Fibroblast of pulmonary artery (primary cell): Measurements from ENCODE around the gene FOXP1.

ENCODE experiments used
- DNase-seq: peaks from one replicate; pipeline ENCODE4 v3.0.0-alpha.2; 2010; ENCODE audit warnings: low read depth
- H3K4me3 ChIP-seq: replicated peaks from 2 replicates; pipeline ENCODE4 v1.5.1; 2011; ENCODE audit warnings: low read depth, mild to moderate bottlenecking, control low read depth, low read length, moderate library complexity
- TF ChIP-seq, protein P1 (sequence below): IDR thresholded peaks from 2 replicates; pipeline ENCODE4 v1.5.1; 2011; ENCODE audit warnings: mild to moderate bottlenecking, control low read depth, low read length, inconsistent platforms; ENCODE audit errors: missing control alignments

The FOXP1 gene

DNA sequence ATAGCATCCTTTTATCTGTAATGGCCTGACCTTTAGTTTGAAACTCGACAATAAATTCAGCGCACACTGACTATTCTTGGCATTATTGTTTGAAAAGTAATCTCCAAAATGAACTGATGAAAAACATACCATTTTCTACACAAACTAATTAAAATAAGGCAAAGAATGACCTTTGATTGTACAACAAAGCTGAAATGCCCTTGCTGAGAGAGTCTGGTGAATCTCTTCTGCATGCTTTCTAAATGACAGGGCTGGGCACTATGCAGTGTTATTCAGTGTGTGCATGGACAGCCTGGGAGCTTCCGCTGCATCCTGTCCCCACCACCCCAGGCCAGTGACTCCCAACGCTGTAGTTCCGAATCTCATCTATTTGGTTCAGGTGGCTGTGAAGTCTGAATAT lies 530.8 kb downstream of the FOXP1 start:
- no peak overlapping the region for H3K4me3 ChIP-seq
- no peak for DNase-seq
- TF ChIP-seq, protein P1, sequence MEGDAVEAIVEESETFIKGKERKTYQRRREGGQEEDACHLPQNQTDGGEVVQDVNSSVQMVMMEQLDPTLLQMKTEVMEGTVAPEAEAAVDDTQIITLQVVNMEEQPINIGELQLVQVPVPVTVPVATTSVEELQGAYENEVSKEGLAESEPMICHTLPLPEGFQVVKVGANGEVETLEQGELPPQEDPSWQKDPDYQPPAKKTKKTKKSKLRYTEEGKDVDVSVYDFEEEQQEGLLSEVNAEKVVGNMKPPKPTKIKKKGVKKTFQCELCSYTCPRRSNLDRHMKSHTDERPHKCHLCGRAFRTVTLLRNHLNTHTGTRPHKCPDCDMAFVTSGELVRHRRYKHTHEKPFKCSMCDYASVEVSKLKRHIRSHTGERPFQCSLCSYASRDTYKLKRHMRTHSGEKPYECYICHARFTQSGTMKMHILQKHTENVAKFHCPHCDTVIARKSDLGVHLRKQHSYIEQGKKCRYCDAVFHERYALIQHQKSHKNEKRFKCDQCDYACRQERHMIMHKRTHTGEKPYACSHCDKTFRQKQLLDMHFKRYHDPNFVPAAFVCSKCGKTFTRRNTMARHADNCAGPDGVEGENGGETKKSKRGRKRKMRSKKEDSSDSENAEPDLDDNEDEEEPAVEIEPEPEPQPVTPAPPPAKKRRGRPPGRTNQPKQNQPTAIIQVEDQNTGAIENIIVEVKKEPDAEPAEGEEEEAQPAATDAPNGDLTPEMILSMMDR = no peak

DNA sequence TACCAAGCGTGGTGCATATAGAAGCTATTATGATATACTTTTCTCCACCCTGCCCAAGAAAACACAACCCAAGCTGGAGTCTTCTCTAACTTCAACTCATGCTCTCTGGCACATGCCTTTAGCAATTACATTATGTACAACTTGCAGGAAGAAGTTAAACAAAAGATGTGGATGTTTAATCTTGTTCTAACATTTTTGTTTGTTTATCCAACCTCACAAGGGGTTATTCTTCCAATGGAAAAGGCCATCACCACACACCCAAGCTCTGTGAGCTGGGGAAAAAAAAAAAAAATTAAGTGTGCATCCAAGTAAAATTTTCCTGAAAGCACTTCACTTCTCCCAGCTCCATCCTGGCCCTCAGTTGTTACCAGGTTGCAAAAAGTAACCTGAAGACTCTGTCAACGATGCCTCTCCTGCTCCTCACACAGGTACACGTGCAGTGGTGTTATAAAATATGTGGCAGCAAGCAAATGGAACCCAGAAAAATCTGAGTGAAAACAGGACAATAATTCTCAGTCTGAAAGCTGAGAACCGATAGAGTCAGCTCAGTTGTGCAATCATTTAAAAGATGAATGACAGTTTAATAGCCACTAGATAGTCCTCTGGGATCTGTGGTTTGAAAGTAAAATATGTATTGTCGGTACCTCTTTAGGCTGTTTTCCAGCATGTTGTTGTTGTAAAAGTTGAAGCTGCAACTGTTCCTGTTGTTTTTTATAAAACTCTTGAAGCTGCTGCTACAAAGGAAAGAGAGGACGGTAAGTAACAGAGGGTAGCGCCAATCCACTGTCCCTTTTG lies 531.4 kb downstream of the FOXP1 start:
- TF ChIP-seq, protein P1 = no peak
- peak; percentile 62 for DNase-seq
- no peak overlapping the region for H3K4me3 ChIP-seq

DNA sequence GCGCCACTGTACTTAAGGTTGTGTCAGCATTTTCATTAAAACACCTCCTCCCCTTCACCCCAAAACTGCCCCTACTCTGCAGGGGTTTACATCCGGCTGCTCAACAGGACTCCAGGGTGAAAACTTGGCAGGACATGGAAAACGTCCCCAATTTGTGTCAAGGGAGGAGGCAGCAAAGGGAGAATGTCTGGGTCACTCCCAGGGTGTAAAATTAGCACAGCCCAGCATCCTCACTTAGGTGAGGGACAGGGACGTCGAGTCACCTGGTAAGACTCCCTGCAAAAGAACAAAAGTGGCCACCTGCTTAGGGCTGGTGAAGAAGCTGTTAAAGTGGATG lies 532.3 kb downstream of the FOXP1 start:
- DNase-seq = no peak
- H3K4me3 ChIP-seq = no peak overlapping the region
- TF ChIP-seq, protein P1 = no peak

GRCh38 chr3:71050538-71051258 lies 532.8 kb downstream of the FOXP1 start:
- peak; percentile 50 for DNase-seq
- TF ChIP-seq, protein P1 = no peak

GRCh38 chr3:71050166-71050537 lies 533.4 kb downstream of the FOXP1 start:
- TF ChIP-seq, protein P1 = no peak
- peak; percentile 70 for DNase-seq
- no peak overlapping the region for H3K4me3 ChIP-seq

More at GRCh38 chr3:71050538-71051258, 532.8 kb downstream of the FOXP1 start:
- H3K4me3 ChIP-seq = no peak overlapping the region

- TF ChIP-seq, protein P1 = no peak
- H3K4me3 ChIP-seq = no peak overlapping the region
Measured at GRCh38 chr3:71048948-71049347, 534.6 kb downstream of the FOXP1 start.

More at GRCh38 chr3:71048948-71049347, 534.6 kb downstream of the FOXP1 start:
- peak; percentile 54 for DNase-seq
